ENCODE measurements around the gene STRADA. TPM values are rescaled to one million over a fixed set of nuclear protein-coding genes. Genes with fewer than 3 reads are reported as not detected.

STRADA gene
- total RNA-seq: 10 to 100 TPM; 72.6 to 83.1 (median 78.2) TPM
- 53.7 TPM for total RNA-seq (2013)

DNA sequence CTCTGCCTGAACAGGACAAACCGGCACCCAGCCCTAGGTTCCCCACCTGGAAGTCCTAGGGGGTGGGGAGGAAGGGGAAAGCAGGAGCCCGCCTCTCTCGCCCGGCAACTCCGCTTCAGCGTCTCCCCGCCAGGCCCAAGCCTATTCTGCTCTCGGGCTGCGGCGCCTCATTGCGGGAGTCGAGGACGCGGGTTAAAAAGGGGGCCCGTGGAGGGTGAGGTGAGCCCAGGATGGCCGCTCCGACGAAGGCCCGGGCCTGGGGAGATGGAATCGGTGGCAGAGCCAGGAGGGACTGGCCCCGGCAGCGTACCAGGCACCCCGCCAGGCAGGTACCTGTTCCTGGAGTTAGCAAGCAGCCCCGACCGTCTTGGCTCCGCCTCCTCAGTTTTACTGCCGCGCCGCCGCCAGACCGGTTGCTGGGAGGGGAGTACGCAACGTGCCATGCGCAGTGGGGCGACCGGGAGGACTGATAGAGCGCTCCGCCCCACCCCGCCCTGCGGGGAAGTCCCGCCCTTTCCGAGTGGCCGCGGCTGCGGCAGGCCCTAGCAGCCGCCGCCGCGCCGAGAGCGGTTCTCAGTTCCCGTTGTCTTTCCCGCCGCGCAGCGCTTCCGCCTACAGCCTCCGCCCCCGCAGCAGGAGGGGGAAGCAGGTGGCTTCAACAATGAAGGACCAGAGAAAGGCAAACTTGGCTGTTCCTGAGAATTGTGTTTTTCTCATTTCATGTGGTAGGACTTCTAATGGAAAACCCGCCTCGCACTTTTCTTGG, at the start of gene STRADA:
Gene STRADA, minus strand, starts transcription at position 392 of the 766 bp plus-strand sequence. CDS start 13,430 bp downstream, outside the sequence.
- Histone ChIP-seq H3K27me3 (ENCODE audit: control insufficient read depth, insufficient read depth, low read length) (no peaks in the 10 kb centered on the region), H3K36me3 (ENCODE audit: control insufficient read depth, insufficient read depth, low read length) (peaks cover 11% of the 10 kb centered on the region), H3K4me1 (ENCODE audit: control insufficient read depth, insufficient read depth, low read length) (peaks cover 22% of the 10 kb centered on the region), H3K9me3 (ENCODE audit: control insufficient read depth, insufficient read depth, low read length) (no peaks in the 10 kb centered on the region), H3K27ac (ENCODE audit: low read length) (peak within 1 kb of the TSS; percentile 81), H3K4me3 (ENCODE audit: low read length) (peak within 1 kb of the TSS; percentile 77)
- under 1% methylated on average over 61 of the region's 61 CpGs for WGBS (ENCODE audit: insufficient coverage)
- peak; percentile 94 to 99 (median 94) for ATAC-seq
- DNase-seq: peak; percentile 96 to 99
- Mint-ChIP-seq H3K4me3 (peak within 1 kb of the TSS; percentile 94), H3K36me3 (no peaks in the 10 kb centered on the region), H3K9me3 (no peaks in the 10 kb centered on the region), H3K27me3 (ENCODE audit: low read depth in 2 of 2) (no peaks in the 10 kb centered on the region), H3K27ac (peak within 1 kb of the TSS; percentile 96 to 97), H3K4me1 (peaks cover 25 to 27% of the 10 kb centered on the region in 2 donors)
- intact Hi-C loops (cut with micrococcal nuclease): loop anchor here (1.0 kb wide), 2 partner anchors 32 to 44 kb away; partner anchors contain the start of gene CCDC47
- no peak for TF ChIP-seq CTCF (IDR thresholded peaks at IDR 0.05)

DNA sequence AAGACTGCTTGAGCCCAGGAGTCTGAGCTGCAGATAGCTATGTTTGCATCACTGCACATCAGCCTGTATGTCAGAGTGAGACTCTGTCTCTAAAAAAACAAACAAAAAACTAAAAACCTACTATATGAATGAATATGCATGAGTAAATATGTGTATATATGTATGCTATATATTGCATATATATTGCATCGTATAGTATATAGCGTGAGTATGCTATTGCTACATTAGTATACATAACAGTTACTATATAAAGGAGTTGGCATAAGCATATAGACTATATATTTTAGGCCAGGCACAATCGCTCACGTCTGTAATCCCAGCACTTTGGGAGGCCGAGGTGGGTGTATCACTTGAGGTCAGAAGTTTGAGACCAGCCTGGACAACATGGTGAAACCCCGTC, 48.5 kb upstream of the STRADA start:
- Histone ChIP-seq H3K9me3 (ENCODE audit: control insufficient read depth, insufficient read depth, low read length) (no peaks in the 10 kb centered on the region), H3K4me3 (ENCODE audit: low read length) (no peak overlapping the region), H3K36me3 (ENCODE audit: control insufficient read depth, insufficient read depth, low read length) (peaks cover 53% of the 10 kb centered on the region), H3K4me1 (ENCODE audit: control insufficient read depth, insufficient read depth, low read length) (no peaks in the 10 kb centered on the region), H3K27me3 (ENCODE audit: control insufficient read depth, insufficient read depth, low read length) (no peaks in the 10 kb centered on the region), H3K27ac (ENCODE audit: low read length) (no peak overlapping the region)
- Mint-ChIP-seq H3K36me3 (peaks cover 16% of the 10 kb centered on the region), H3K4me3 (no peak overlapping the region), H3K27ac (no peak overlapping the region), H3K27me3 (ENCODE audit: low read depth in 2 of 2) (no peaks in the 10 kb centered on the region), H3K4me1 (peaks cover 6% of the 10 kb centered on the region in 2 donors), H3K9me3 (no peaks in the 10 kb centered on the region)
- TF ChIP-seq CTCF (IDR thresholded peaks at IDR 0.05): no peak
- DNase-seq (no peak), ATAC-seq (no peak)
- WGBS (ENCODE audit: insufficient coverage): 94% methylated on average over 4 of the region's 6 CpGs
- intact Hi-C loops (cut with micrococcal nuclease): no loop called here

DNA sequence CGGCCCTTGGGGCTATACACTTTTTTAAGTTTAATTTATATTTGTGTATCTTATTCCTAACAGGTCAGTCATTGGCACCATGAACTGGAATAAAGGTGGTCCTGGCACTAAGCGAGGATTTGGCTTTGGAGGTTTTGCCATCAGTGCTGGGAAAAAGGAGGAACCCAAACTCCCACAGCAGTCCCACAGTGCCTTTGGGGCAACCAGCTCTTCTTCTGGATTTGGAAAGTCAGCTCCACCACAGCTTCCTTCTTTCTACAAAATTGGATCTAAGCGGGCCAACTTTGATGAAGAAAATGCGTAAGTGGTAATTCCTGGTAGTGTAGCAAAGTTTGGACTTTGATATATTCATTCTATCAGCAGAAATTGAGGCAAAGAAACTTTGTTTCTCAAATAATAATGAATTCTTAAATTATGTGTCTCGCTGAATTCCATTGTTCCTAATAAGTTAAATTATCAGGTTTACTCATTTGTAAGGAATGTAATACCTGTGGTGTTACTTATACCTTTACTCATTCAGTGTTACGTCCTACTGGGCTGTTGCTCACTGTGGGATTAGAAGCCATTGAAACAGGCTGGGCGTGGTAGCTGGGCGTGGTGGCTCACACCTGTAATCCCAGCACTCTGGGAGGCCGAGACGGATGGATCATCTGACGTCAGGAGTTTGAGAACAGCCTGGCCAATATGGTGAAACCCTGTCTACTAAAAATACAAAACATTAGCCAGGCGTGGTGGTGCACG, 45.5 kb upstream of the STRADA start:
- Histone ChIP-seq H3K4me1 (ENCODE audit: control insufficient read depth, insufficient read depth, low read length) (no peaks in the 10 kb centered on the region), H3K27ac (ENCODE audit: low read length) (no peak overlapping the region), H3K27me3 (ENCODE audit: control insufficient read depth, insufficient read depth, low read length) (no peaks in the 10 kb centered on the region), H3K36me3 (ENCODE audit: control insufficient read depth, insufficient read depth, low read length) (peaks cover 36% of the 10 kb centered on the region), H3K9me3 (ENCODE audit: control insufficient read depth, insufficient read depth, low read length) (no peaks in the 10 kb centered on the region), H3K4me3 (ENCODE audit: low read length) (no peak overlapping the region)
- Mint-ChIP-seq H3K4me1 (peaks cover 16 to 22% of the 10 kb centered on the region in 2 donors), H3K27me3 (ENCODE audit: low read depth in 2 of 2) (no peaks in the 10 kb centered on the region), H3K9me3 (no peaks in the 10 kb centered on the region), H3K27ac (no peak overlapping the region), H3K36me3 (no peaks in the 10 kb centered on the region), H3K4me3 (no peak overlapping the region)
- TF ChIP-seq CTCF (IDR thresholded peaks at IDR 0.05): no peak
- DNase-seq: no peak
- ATAC-seq: no peak
- intact Hi-C loops (cut with micrococcal nuclease): no loop called here
- 100% methylated on average over 12 of the region's 13 CpGs for WGBS (ENCODE audit: insufficient coverage)

Data from natural killer cell (primary cell).